HG03066 (cell line): Measurements from ENCODE around the gene UAP1L1.

Source experiments
- ATAC-seq: cut with Tn5 transposase; IDR thresholded peaks from one replicate; pipeline ENCODE4 v1.9.1; 2021; ENCODE audit warnings: low read depth; ENCODE audit not compliant: unreplicated experiment

The UAP1L1 gene

DNA sequence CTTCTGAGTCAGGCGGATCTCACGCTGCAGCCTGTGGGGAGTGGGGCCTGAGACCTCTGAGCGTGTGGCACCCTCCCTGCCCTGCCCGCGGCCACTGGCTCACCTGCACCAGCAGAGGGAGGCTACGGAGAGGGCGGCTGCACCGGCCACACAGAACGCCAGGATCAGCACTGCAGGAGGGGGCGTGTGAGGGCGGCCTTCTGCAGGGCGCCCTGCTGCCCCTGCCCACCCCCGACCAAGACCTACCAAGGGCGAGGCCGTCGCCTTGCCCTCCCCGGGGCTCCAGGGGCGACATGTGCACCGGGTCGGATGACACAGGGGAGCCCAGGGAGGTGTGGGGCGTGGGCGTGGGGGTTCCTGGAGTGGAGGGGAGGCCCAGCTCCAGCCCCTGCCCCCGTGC lies 36.7 kb upstream of the UAP1L1 start:
- ATAC-seq: no peak

DNA sequence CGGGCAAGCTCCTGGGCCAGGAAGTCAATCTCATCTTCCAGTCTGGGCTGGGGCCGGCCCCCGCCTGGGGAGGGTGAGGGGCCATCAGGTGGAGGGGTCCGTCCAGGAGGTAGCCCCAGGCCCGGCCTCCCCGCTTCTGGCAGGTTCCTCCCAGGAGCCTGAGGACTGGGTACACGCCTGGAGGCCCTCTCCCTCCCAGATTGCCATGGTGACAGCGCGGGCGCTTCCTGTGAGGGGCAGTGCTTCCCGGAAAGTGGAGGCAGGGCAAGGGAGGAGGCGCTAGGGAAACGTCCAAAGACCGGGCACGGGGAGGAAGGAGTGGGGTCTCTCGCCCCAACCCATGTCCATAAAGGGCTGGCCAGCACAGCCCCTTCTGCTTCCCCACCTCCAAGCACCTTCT lies 36.2 kb upstream of the UAP1L1 start:
- ATAC-seq: no peak

DNA sequence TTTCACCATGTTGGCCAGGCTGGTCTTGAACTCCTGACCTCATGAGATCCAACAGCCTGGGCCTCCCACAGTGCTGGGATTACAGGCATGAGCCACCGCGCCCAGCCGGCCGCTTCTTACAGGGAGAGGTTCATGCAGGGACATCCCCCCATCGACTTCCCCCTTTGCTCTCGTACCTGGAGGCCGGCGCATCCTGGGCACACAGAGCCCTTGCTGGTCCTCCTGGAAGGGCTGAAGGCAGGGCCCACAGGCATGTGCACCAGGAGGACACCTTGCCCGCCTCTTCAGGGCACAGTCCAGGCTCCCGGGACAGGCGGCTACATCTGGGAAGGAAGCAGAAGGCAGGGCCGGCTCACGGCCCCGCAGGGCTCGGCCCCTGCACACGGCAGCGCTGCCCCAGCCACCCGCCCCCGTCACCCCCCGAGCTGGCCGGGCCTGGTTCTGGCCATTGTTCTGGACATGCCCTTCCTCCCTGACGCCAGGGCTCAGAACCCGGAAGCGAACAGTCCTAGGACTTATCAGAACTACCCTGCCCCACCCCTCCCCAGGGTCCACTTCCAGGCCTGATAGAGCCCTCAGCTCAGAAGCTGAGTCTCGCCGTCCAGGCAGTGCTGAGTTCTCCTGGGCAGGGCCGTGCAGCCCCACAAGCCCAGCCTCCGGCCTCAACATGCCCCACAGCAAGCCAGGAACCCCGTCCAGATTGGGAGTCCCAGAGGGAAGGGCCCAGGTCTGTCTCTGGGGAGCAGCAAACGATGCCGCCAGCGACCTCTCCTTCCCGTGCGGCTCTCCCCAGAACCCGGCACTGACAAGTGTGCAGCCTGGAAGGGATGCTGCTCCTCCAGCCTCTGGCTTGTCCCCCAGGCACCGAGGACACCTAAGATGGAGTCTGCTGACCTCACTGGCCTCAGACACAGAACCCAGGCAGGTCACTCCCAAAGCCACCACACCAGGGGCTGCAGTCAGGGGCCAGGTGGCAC lies 34.3 kb upstream of the UAP1L1 start:
- no peak for ATAC-seq

DNA sequence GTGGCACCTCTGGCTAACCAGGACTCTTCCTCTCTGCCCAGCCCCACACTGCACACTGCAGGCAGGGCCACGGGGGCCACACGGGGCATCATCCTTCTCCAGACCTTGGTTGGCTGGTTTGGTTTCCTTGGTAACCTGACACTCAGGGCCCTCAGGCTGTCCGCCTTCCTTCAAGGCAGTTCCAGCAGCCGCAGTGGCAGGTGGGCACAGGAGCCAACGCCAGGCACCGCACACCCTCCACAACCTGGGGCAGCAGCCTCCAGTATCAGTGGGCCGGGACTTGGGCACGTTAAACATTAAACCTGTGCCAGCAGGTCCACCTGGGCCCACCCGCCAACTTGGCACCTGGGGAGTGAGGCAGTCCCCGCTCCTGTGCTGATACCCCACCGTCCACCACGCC lies 33.3 kb upstream of the UAP1L1 start:
- ATAC-seq: no peak

DNA sequence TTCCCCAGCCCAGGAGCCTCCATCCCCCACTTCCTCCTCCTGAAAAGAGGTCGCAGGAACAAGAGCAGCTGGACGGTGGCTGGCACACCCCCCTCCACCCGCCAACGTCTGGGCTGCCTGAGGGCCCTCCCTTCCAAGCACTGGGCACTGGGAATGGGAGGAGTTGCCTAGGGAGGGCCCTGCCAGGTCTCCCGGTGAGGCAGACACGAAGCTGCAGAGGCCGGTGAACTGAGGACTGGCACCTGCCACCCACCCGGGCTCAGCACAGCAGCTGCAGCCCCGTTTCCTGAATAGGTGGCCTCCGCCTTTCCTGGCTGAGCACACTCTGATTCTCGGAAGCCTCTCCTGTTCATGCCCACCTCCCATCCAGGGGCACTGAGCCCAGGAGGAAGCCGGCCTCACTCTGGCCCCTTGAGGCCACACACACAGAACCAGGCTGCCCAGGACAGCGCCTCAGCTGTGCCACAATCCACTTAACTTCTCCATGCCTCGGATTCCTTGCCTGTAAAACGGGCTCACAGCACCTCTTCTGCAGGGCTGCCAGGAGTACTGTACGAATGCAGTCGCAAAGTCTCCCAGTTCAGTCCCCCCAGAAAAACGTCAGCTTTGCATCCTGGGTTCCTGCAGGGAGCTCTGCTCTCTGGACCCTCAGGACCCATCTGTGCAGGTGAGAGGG lies 32.7 kb upstream of the UAP1L1 start:
- no peak for ATAC-seq

DNA sequence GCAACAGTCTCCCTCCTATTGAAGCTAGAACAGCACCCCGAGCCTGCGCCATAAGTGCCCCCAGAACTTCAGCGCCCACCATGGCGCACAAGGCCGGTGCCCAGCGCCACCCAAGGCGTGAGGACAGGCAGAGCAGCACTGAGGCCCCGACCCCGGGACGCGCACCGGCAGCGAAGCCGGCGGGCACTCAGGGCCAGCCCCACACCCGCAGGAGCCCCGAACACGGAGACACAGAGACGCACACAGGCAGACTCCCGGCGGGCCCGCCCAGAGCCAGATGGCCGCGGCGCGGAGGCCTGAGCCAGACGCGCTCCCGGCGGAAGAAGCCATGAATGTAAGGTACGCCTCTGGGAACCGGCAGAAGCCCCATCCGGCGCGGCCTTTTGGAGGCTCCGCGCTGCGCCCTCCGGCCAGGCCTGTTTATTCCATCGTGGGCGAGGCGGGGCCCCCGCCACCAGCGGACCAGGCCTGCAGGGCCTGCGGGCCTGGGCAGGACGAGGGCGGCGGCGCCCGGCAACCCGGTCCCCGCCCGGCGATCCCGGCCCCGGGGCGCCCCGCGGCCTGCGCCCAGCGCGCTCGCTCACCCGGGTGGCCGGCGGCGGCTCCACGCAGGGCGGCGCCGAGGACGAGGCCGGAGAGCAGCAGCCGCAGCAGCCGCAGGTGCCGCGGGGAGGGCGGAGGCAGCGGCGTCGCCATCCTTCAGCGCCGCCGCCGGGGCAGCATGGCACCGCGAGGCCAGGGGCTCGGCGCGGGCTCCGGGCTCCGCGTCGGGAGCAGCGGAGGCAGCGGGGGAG lies 31.8 kb upstream of the UAP1L1 start:
- ATAC-seq: no peak

DNA sequence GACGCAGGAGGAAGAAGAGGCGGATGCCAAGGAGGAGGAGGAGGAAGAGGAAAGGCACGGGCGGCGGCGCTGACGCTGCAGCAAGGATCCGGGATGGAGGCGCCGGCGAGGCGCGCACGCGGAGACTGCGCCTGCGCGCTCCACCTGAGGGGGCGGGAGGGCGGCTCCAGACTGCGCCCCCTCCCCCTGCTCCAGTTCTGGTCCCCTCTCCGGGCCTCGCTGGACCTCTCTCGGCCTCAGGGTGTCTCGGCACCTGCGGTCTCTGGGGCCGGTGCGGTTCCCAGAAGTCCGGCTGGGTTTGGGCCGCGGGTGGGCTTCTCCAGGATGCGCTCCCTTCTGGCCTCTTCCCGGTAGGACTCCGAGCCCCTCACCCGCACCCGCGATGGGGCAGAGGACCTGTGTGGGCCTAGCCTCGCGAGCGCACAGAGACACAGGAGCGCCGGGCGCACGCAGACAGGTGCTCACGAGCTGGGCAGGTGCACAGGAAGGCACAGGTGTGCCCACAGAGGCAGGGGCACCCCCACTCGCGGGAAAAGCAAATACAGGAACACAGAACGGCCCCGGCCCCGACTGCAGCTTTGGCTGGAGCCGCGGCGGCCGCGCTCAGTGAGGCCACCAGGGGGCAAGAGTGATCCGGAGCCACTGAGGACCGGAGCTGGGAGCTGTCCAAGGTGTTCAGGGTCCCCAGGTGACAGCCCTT lies 31.1 kb upstream of the UAP1L1 start, which contains the start of gene NPDC1:
NPDC1 (minus strand) TSS at position 90 of the 700 bp plus-strand sequence. CDS start 188 bp downstream, outside the sequence.
- ATAC-seq: peak; percentile 54

DNA sequence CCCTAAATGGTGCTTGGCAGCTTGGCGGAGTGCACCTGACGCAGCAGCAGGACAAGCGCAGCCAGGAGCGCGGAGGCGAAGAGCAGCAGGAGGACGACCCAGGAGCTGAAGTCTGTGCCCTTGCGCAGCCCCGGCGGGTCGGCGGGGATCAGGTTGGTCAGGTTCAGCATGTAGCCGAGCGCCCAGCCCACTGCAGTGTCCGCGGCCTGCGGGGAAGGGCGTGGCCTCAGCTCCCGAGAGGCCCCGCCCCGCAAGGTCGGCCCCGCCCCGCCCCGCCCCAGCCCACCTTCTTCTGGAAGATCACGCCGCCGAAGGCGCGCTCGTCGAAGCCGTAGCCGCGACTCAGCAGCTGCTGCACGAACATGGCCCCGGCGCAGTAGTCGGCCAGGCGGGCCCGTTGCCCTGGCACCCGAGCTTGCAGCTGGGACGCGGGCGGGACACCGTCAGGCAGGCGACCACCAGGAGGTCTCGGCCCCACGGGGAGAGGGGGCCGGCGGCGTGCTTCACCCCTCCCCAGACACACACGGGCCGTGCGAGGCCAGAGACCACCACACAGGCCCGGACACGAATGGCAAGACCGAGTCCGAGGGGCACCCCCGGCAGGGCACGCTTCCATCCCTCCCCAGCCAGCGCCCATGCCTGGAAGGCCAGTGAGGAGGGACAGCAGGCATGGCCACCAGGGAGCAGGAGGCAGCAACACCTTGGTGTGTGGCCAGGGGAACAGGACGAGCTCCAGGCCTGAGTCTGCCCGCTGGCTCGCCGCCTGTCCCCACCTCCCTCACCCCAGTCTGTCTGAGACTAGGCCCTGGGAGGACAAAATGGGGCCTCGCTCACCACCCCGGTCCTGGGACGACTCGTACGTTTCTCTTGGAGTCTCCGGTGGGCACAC lies 28.4 kb upstream of the UAP1L1 start:
- no peak for ATAC-seq

DNA sequence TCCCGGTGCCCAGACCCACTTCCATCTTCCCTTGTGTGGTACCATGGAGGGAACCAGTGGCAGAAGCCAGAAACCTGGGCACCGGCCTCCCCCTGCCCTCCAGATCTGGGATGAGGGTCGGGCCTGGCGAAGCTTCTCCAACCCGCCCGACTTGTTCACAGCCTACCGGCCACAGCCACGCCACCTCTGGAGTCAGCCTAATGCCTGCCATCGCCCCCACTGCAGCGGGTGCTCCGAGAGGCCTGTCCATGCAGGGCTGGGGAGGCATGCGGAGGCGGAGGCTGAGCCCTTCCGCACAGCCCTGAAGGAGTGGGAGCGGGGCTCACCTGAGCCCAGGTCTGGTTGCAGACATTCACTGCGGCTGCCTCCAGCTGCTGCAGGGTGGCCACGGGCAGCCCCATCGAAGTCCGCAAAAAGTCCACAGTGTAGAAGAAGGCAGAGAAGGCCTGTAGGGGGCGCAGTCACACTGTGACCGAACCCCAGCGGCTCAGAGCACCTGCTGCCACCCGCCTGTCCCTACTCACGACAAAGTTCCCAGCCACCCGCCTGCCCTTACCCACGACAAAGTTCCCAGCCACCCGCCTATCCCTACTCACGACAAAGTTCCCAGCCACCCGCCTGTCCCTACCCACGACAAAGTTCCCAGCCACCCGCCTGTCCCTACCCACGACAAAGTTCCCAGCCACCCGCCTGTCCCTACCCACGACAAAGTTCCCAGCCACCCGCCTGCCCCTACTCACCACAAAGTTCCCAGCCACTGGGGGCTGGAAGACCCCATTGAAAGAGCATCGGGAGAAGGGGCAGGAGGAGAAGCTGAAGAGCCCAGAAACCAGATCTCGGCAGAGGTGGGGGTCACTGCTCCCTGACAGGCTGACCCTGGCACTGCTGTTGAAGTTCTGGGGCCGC lies 27.5 kb upstream of the UAP1L1 start:
- no peak for ATAC-seq

DNA sequence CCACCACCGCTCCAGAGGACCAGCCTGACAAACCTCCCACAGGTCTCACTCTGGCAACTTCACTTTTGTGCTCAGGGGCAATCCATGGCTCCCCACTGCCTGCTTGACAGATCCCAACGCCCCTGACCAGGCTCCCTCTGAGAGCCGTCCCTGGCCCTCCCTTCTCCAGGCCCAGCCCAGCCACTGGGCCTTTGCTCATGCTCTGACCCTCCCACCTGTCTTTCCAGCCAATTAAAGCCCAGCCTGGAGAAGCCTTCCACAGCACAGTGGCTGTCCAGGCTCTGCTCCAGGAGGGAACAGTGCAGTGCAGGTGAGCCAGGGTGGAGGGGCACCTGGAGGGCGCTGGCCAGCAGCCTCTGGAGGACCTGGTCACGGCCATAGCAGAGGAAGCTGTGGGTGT lies 26.7 kb upstream of the UAP1L1 start:
- ATAC-seq: no peak

DNA sequence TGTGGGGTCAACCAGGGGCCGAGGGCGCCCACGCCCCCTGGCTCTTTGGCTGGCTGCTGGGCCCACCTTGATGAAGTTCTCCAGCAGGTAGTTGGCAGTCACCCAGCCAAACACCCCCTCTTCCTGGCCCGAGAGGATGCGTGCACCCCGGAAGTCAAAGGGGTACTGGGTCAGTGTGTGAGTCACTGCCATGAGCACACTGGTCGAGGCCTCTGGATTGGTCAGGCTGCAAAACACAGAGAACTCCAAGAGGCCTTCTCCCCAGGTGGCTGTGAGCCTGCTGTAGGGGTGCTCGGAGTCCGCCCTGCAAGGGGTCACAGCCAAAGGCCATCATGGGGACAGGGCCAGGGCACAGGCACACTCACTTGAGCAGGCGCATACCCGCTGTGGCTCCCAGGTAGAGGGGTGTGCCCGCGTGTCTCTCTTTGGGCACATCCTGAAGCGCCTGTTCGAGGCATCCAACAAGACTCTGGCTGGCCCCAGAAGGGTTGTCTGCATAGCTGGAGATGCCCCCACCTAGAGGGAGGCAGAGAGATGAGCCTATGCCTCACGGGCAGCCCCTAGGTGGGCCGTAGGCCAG lies 26.1 kb upstream of the UAP1L1 start:
- ATAC-seq: no peak

DNA sequence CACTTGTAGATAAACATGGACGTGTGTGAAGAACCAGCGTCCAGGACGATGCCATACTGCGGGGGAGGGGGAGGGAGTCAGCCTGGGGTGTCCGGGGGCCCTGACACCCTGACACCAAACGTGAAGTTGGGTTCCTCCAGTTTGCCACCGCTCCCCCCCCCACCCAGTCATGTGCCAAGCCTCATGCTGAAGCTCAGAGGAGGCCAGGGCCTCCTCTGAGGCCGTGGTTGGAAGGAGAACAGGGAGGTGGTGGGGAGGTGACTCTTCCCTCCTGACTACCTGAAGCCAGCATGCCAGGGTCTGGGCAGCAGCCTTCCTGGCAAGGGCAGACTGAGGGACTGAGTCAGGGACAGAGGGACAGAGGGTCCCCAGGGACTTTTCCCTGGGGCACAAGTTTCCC lies 25.0 kb upstream of the UAP1L1 start:
- no peak for ATAC-seq

DNA sequence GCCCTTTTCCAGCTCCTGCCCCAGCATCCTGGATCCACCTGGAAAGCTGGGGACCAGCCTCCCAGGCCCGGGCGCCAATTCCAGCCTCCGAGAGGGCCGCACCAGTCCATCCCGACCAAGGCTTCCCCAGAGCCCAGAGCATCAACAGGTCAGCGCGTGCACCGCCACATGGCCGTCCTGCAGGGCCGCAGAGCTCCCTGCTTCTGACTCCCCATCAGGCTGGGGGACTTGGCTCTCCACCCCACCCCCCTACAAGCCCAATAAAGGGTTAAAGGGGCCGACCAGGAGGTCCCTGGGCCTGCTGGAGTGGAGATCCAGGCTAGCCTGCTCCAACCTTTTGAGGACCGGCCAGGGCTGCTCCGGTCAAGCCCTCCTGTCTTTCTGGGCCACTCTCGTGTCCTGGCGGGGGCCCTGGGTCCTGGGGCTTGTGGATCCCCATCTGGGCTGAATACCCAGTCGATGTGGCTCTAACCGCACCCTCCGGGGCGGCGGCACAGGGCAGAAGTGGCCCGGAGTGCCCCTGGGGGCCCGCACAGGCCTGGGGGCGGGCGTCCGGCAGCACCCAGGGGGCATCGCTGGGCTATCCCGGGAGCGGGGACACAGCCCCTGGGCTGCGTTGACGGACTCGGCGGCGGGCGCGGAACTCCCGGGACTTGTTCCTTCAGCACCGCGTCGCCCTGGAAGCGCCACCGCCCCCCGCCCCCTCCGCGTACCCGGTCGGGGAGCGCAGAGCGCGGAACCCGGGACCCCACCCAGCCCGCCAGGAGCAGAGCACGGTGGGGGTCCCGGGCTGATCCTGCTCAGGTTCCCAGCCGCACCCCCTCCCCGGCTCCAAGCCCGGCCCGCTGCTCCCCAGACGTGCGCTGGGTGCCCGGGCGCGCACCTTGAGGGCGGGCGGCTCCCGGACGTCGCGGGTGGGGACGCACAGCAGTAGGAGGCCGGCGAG lies 24.0 kb upstream of the UAP1L1 start:
- no peak for ATAC-seq

DNA sequence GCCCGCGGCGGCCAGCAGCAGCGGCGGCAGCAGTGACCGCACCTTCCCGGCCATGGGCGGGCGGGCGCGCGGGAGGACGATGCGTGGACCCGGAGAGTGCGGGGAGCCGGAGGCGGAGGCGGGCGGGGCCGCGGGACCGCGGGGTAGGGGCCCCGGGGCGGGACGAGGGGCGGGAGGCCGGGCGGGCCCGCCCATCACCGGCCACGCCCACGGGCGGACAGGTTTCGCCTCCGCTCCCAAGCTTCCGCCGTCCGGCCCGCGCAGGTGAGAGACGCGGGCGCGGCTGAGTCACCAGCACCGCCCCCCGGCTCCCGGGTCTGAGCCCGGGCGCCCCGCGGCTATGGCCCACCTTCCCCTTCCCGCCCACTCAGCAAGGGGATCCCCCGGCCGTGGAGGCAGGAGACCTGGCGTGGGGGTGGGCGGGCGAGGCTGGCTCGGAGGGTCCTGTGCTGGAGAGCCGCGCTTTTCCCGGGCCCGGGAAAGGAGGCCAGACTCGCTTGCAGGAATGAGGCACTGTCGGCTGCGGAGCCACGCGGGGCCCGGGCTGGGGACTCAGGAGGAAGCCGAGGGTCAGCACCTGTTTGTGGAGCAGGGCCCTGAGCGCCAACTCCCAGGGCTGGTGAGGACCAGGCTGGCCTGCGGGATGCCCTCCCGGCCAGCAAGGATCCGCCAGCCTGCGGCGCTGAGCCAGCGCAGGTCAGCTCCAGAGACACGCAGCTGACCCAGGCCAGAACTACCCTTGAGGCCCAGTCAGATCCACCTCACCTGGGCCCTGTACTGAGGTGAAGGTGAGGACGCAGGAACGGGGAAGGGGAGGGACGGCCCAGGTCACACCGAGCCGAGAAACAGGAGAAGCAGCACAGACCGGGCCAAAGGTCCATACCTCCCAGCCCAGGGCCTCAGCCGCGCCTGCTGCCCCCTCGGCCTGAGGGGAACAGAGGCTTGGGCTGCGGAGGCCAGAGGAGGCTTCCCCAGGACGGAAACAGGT lies 23.1 kb upstream of the UAP1L1 start, which contains the start of gene ENTPD2:
ENTPD2 (minus strand) TSS at position 118 of the 988 bp plus-strand sequence; CDS start at position 54, 64 bp downstream.
- ATAC-seq: no peak

DNA sequence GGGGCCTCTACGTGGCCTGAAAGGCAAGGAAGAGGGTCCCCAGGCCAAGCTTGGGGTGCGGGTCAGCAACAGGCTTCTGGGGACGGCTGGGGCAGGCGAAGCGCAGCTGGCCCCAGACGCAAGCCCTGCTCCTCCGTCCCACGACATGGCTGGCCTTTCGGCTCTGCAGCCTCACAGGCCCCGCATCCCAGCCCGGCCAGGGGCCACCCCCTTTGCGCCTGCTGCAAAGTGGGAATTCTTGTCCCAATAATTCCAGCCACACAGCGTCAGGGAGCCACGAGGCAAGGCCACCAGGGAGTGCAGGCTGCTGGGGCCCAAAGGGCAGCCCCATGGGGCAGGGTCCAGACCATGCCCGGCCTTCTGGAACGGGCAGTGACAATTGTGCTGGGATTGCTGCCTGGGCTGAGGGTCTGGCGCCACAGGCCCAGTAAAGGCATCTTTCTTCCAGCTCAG lies 22.4 kb upstream of the UAP1L1 start:
- no peak for ATAC-seq
